ENCODE measurements around the gene EFL1. TPM values are rescaled to one million over a fixed set of nuclear protein-coding genes. Genes with fewer than 3 reads are reported as not detected.
"Not testable (repeated sequence)": the region's sequence is repeated elsewhere in the genome, so short reads cannot be mapped to it uniquely, and the experiment has no call there.

EFL1 gene
- total RNA-seq, 4 donors from 2014 or later = 2.8 to 28.3 (median 16.0) TPM

GRCh38 chr15:82228750-82229149 is 33.8 kb downstream of the EFL1 start:
- intact Hi-C loops (cut with DNase I; ENCODE audit: low total_unique reads) = no loop called here
- Histone ChIP-seq H3K9me3 (no peaks in the 10 kb centered on the region), H3K36me3 (no peaks in the 10 kb centered on the region), H3K27me3 (no peaks in the 10 kb centered on the region), H3K4me1 (no peaks in the 10 kb centered on the region), H3K27ac (no peak overlapping the region), H3K4me3 (no peak overlapping the region)
- TF ChIP-seq POLR2A (IDR thresholded peaks at IDR 0.05) = no peak
- TF ChIP-seq CTCF (IDR thresholded peaks at IDR 0.05) = no peak
- no peak for DNase-seq

- H3K27me3 ChIP-seq; H3K36me3 ChIP-seq; H3K9me3 ChIP-seq; H3K4me3 ChIP-seq; H3K27ac ChIP-seq; H3K4me1 ChIP-seq; intact Hi-C loops (cut with DNase I; ENCODE audit: low total_unique reads); DNase-seq: not testable (repeated sequence)
Observed at GRCh38 chr15:82221535-82221934, 41.0 kb downstream of the EFL1 start.

GRCh38 chr15:82216092-82216491 is 46.4 kb downstream of the EFL1 start:
- H3K27me3 ChIP-seq; H3K4me1 ChIP-seq; DNase-seq; H3K27ac ChIP-seq; H3K36me3 ChIP-seq; H3K9me3 ChIP-seq; H3K4me3 ChIP-seq; intact Hi-C loops (cut with DNase I; ENCODE audit: low total_unique reads): not testable (repeated sequence)

- DNase-seq; intact Hi-C loops (cut with DNase I; ENCODE audit: low total_unique reads); H3K4me1 ChIP-seq; H3K27me3 ChIP-seq; H3K36me3 ChIP-seq; H3K27ac ChIP-seq; H3K9me3 ChIP-seq; H3K4me3 ChIP-seq: not testable (repeated sequence)
Observed at GRCh38 chr15:82212201-82212600, 50.3 kb downstream of the EFL1 start.

- intact Hi-C loops (cut with DNase I; ENCODE audit: low total_unique reads); H3K4me3 ChIP-seq; H3K27me3 ChIP-seq; H3K36me3 ChIP-seq; H3K4me1 ChIP-seq; H3K9me3 ChIP-seq: not testable (repeated sequence)
- peak overlapping the region; percentile 1 to 62 for H3K27ac ChIP-seq
- peak in 1 of 2 donors; percentile 34 for DNase-seq
Observed at GRCh38 chr15:82210066-82210597, 52.4 kb downstream of the EFL1 start.

- H3K36me3 ChIP-seq; intact Hi-C loops (cut with DNase I; ENCODE audit: low total_unique reads); DNase-seq: not testable (repeated sequence)
Observed at GRCh38 chr15:82204575-82204974, 58.0 kb downstream of the EFL1 start.

GRCh38 chr15:82197733-82198594 is 64.6 kb downstream of the EFL1 start:
- H3K4me3 ChIP-seq = no peak overlapping the region
- intact Hi-C loops (cut with DNase I; ENCODE audit: low total_unique reads) = no loop called here
- no peaks in the 10 kb centered on the region for H3K9me3 ChIP-seq
- peak; percentile 70 to 82 for DNase-seq
- H3K4me1 ChIP-seq = no peaks in the 10 kb centered on the region
- no peak for TF ChIP-seq POLR2A (IDR thresholded peaks at IDR 0.05)
- peak; percentile 71 to 84 (median 76) for TF ChIP-seq CTCF (IDR thresholded peaks at IDR 0.05)
- no peaks in the 10 kb centered on the region for H3K27me3 ChIP-seq
- H3K27ac ChIP-seq = no peak overlapping the region
- no peaks in the 10 kb centered on the region for H3K36me3 ChIP-seq

More at GRCh38 chr15:82204575-82204974, 58.0 kb downstream of the EFL1 start:
- not testable (repeated sequence) for H3K27ac ChIP-seq, H3K4me1 ChIP-seq, H3K9me3 ChIP-seq, H3K4me3 ChIP-seq, H3K27me3 ChIP-seq

Measured in uterus (tissue), 4 donors.